Activated T-cell treated with anti-CD3 and anti-CD28 coated beads for 4 hours (primary cell): ENCODE results near the gene TRAPPC4.
A peak's percentile ranks its signal among the peaks of the same experiment; 100 is the strongest.
"Not testable (repeated sequence)": the region's sequence is repeated elsewhere in the genome, so short reads cannot be mapped to it uniquely, and the experiment has no call there.

Experiments used
- DNase-seq: peaks from one replicate; pipeline ENCODE4 v3.0.0-alpha.2; 2020

TRAPPC4 gene

GRCh38 chr11:119018074-119018938 lies at the start of gene TRAPPC4, which contains the start of gene RPS25:
TRAPPC4 (plus strand) TSS chr11:119018766; CDS start chr11:119018796, 30 bp downstream.
RPS25 (minus strand) TSS chr11:119018343; CDS start chr11:119018284, 59 bp downstream.
- DNase-seq: peak; percentile 89

GRCh38 chr11:118969508-118969907 lies 49.1 kb upstream of the TRAPPC4 start:
- DNase-seq: not testable (repeated sequence)

GRCh38 chr11:118971646-118972045 lies 46.9 kb upstream of the TRAPPC4 start, which contains the start of gene FOXR1:
FOXR1 (plus strand) TSS chr11:118971761; CDS start chr11:118971932, 171 bp downstream.
- DNase-seq: no peak

- no peak for DNase-seq
Observed at GRCh38 chr11:118973985-118974384, 44.6 kb upstream of the TRAPPC4 start.

- no peak for DNase-seq
Observed at GRCh38 chr11:118975771-118976709, 42.5 kb upstream of the TRAPPC4 start.

- DNase-seq: no peak
Observed at GRCh38 chr11:118979434-118979833, 39.1 kb upstream of the TRAPPC4 start.

- DNase-seq: no peak
Observed at GRCh38 chr11:118980191-118980881, 38.2 kb upstream of the TRAPPC4 start.

- DNase-seq: not testable (repeated sequence)
Observed at GRCh38 chr11:118984337-118984736, 34.2 kb upstream of the TRAPPC4 start.

GRCh38 chr11:118984825-118985224 lies 33.7 kb upstream of the TRAPPC4 start:
- no peak for DNase-seq

GRCh38 chr11:118988280-118988679 lies 30.3 kb upstream of the TRAPPC4 start:
- DNase-seq: no peak

GRCh38 chr11:118991486-118992038 lies 27.0 kb upstream of the TRAPPC4 start:
- DNase-seq: not testable (repeated sequence)

- no peak for DNase-seq
Observed at GRCh38 chr11:118996926-118997626, 21.5 kb upstream of the TRAPPC4 start.

GRCh38 chr11:118997627-118998387 lies 20.8 kb upstream of the TRAPPC4 start, which contains the start of gene CENATAC:
CENATAC (plus strand) TSS chr11:118998138; CDS start chr11:118998198, 60 bp downstream.
- peak; percentile 93 for DNase-seq

- no peak for DNase-seq
Observed at GRCh38 chr11:118998388-118998717, 20.2 kb upstream of the TRAPPC4 start.

- no peak for DNase-seq
Observed at GRCh38 chr11:118998822-118999221, 19.7 kb upstream of the TRAPPC4 start.

- DNase-seq: no peak
Observed at GRCh38 chr11:119000906-119001305, 17.7 kb upstream of the TRAPPC4 start.

GRCh38 chr11:119006656-119007055 lies 11.9 kb upstream of the TRAPPC4 start:
- no peak for DNase-seq

- DNase-seq: no peak
Observed at GRCh38 chr11:119011476-119012053, 7.0 kb upstream of the TRAPPC4 start.

GRCh38 chr11:119012629-119013170 lies 5.9 kb upstream of the TRAPPC4 start:
- no peak for DNase-seq
